ENCODE data around the gene JUNB.

JUNB gene

GRCh38 chr19:12788682-12789097, 2.6 kb upstream of the JUNB start:
- in situ Hi-C loops (cut with MboI; ENCODE audit: low sequenced_read_pairs): no loop called here

GRCh38 chr19:12789098-12789903, 2.0 kb upstream of the JUNB start:
- in situ Hi-C loops (cut with MboI; ENCODE audit: low sequenced_read_pairs): no loop called here

- in situ Hi-C loops (cut with MboI; ENCODE audit: low sequenced_read_pairs): no loop called here
Measured at GRCh38 chr19:12789904-12790619, 1.2 kb upstream of the JUNB start.

GRCh38 chr19:12790628-12791344, 500 bp upstream of the JUNB start:
- in situ Hi-C loops (cut with MboI; ENCODE audit: low sequenced_read_pairs): no loop called here

GRCh38 chr19:12792051-12792852, 966 bp downstream of the JUNB start:
- in situ Hi-C loops (cut with MboI; ENCODE audit: low sequenced_read_pairs): no loop called here

GRCh38 chr19:12792853-12793289, 1.6 kb downstream of the JUNB start:
- in situ Hi-C loops (cut with MboI; ENCODE audit: low sequenced_read_pairs): no loop called here

GRCh38 chr19:12793290-12794195, 2.3 kb downstream of the JUNB start:
- in situ Hi-C loops (cut with MboI; ENCODE audit: low sequenced_read_pairs): no loop called here

GRCh38 chr19:12794196-12794941, 3.1 kb downstream of the JUNB start:
- in situ Hi-C loops (cut with MboI; ENCODE audit: low sequenced_read_pairs): no loop called here

GRCh38 chr19:12794971-12795381, 3.7 kb downstream of the JUNB start:
- in situ Hi-C loops (cut with MboI; ENCODE audit: low sequenced_read_pairs): loop anchor here (5.0 kb wide), 1 partner anchor 33 kb away; no protein-coding TSS in a partner anchor

GRCh38 chr19:12796146-12797071, 5.1 kb downstream of the JUNB start:
- in situ Hi-C loops (cut with MboI; ENCODE audit: low sequenced_read_pairs): loop anchor here (5.0 kb wide), 1 partner anchor 34 kb away; no protein-coding TSS in a partner anchor

GRCh38 chr19:12797141-12797587, 5.9 kb downstream of the JUNB start:
- in situ Hi-C loops (cut with MboI; ENCODE audit: low sequenced_read_pairs): loop anchor here (5.0 kb wide), 1 partner anchor 35 kb away; no protein-coding TSS in a partner anchor

- in situ Hi-C loops (cut with MboI; ENCODE audit: low sequenced_read_pairs): loop anchor here (5.0 kb wide), 1 partner anchor 35 kb away; no protein-coding TSS in a partner anchor
Measured at GRCh38 chr19:12797607-12798006, 6.3 kb downstream of the JUNB start.

- in situ Hi-C loops (cut with MboI; ENCODE audit: low sequenced_read_pairs): loop anchor here (5.0 kb wide), 1 partner anchor 38 kb away; no protein-coding TSS in a partner anchor
Measured at GRCh38 chr19:12799742-12800465, 8.6 kb downstream of the JUNB start.

GRCh38 chr19:12800466-12800770, 9.1 kb downstream of the JUNB start:
- in situ Hi-C loops (cut with MboI; ENCODE audit: low sequenced_read_pairs): no loop called here

GRCh38 chr19:12800923-12801465, 9.7 kb downstream of the JUNB start:
- in situ Hi-C loops (cut with MboI; ENCODE audit: low sequenced_read_pairs): no loop called here

- in situ Hi-C loops (cut with MboI; ENCODE audit: low sequenced_read_pairs): no loop called here
Measured at GRCh38 chr19:12801466-12802266, 10.4 kb downstream of the JUNB start, which contains the start of the genes PRDX2 and THSD8. Gene PRDX2 (minus strand): TSS chr19:12801800. CDS start chr19:12801261, 539 bp downstream. Gene THSD8 (plus strand): TSS chr19:12802069. CDS start chr19:12802072, 3 bp downstream.
